ENCODE measurements around the gene SEPTIN3. TPM values are rescaled to one million over a fixed set of nuclear protein-coding genes. Genes with fewer than 3 reads are reported as not detected.
A peak's percentile ranks its signal among the peaks of the same experiment; 100 is the strongest.

Gene SEPTIN3
- total and polyA plus RNA-seq, 10 of the 15 experiments (the other 5 are each of a cell fraction or from before 2014, with no cell fraction given) = 0.05 to 3.1 (median 0.87) TPM

DNA sequence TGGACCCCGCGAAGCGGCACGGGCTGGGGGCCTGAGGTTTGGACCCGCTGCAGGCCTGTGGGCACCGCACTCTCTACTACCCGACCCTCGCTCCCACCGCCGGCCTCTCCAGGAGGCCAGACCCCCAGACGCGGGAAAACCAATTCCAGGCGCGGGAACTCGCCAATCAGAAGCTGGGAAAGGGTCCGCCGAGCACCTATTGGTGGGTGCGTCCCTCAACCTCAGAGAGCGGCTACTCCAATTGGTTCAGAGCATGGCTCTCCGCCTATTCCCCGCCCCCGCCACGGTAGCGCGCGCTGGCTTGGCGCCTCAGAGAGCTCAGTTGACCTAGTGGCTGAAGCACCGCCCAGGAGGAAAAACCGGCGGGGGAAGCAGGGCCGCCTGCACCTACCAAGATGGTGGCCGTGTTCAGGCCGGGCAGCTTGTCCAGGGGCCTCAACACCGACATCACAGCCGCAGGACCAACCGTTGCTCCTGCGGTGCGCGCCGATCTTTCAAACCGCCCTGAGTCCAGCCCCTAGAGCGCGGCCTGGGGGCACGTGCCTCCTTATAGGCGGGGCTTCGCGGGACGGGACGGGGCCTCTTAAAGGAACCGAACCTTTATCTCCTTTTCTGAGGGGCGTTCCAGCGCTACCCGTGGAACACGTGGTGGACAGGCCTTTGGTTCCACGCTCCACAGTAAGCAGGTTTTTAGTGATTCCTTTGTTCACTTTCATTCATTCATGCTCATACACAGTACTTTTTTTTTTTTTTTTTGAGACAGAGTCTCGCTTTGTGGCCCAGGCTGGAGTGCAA lies 22.4 kb upstream of the SEPTIN3 start, which contains the start of gene CENPM (continued):
- TF ChIP-seq, protein P1, sequence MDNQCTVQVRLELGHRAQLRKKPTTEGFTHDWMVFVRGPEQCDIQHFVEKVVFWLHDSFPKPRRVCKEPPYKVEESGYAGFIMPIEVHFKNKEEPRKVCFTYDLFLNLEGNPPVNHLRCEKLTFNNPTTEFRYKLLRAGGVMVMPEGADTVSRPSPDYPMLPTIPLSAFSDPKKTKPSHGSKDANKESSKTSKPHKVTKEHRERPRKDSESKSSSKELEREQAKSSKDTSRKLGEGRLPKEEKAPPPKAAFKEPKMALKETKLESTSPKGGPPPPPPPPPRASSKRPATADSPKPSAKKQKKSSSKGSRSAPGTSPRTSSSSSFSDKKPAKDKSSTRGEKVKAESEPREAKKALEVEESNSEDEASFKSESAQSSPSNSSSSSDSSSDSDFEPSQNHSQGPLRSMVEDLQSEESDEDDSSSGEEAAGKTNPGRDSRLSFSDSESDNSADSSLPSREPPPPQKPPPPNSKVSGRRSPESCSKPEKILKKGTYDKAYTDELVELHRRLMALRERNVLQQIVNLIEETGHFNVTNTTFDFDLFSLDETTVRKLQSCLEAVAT (IDR thresholded peaks at IDR 0.05) = no peak
- TF ChIP-seq EED (IDR thresholded peaks at IDR 0.05; ENCODE audit: low read depth) (peak; percentile 29; the same call in 1 of the 2 replicates), POLR2AphosphoS2 (IDR thresholded peaks at IDR 0.05; ENCODE audit: low read depth, low read length) (0 out of 2 replicates have a peak, but pooled peaks have one; percentile 55), NFYB (IDR thresholded peaks at IDR 0.05; ENCODE audit: insufficient read depth, low read depth, low read length) (peak; percentile 99), CREB1 (IDR thresholded peaks at IDR 0.05; ENCODE audit: low read depth) (peak; percentile 62; the same call in 1 of the 2 replicates), ATF7 (IDR thresholded peaks at IDR 0.05; ENCODE audit: low read depth) (0 out of 2 replicates have a peak, but pooled peaks have one; percentile 6), SP1 (IDR thresholded peaks at IDR 0.05; ENCODE audit: low read depth, low read length) (peak; percentile 98), IKZF1 (conservative IDR thresholded peaks at IDR 0.05) (0 out of 2 replicates have a peak, but pooled peaks have one; percentile 76), RCOR1 (conservative IDR thresholded peaks at IDR 0.05; ENCODE audit: low read depth, low read length) (no peak), KLF5 (IDR thresholded peaks at IDR 0.05; ENCODE audit: partially characterized antibody) (peak; percentile 66), BRCA1 (IDR thresholded peaks at IDR 0.05; ENCODE audit: low read depth, low read length) (no peak), ZNF384 (IDR thresholded peaks at IDR 0.05; ENCODE audit: borderline replicate concordance, low read depth, low read length) (0 out of 2 replicates have a peak, but pooled peaks have one; percentile 21), HDGF (IDR thresholded peaks at IDR 0.05) (peak; percentile 50; the same call in 1 of the 2 replicates), FOS (IDR thresholded peaks at IDR 0.05; ENCODE audit: borderline replicate concordance, extremely low read depth, insufficient read length) (peak; percentile 91), POLR2A (IDR thresholded peaks at IDR 0.05; ENCODE audit: low read depth, low read length) (peak; percentile 83), POU2F2 (IDR thresholded peaks at IDR 0.05; ENCODE audit: borderline replicate concordance, low read depth, low read length) (peak; percentile 69; the same call in 2 of the 3 replicates), ZSCAN29 (IDR thresholded peaks at IDR 0.05) (no peak), JUND (IDR thresholded peaks at IDR 0.05; ENCODE audit: low read depth, low read length) (0 out of 2 replicates have a peak, but pooled peaks have one; percentile 9)
- TF ChIP-seq, protein P2, sequence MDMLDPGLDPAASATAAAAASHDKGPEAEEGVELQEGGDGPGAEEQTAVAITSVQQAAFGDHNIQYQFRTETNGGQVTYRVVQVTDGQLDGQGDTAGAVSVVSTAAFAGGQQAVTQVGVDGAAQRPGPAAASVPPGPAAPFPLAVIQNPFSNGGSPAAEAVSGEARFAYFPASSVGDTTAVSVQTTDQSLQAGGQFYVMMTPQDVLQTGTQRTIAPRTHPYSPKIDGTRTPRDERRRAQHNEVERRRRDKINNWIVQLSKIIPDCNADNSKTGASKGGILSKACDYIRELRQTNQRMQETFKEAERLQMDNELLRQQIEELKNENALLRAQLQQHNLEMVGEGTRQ (IDR thresholded peaks at IDR 0.05; ENCODE audit: borderline replicate concordance, low read depth, low read length) = peak; percentile 88
- TF ChIP-seq, protein P3, sequence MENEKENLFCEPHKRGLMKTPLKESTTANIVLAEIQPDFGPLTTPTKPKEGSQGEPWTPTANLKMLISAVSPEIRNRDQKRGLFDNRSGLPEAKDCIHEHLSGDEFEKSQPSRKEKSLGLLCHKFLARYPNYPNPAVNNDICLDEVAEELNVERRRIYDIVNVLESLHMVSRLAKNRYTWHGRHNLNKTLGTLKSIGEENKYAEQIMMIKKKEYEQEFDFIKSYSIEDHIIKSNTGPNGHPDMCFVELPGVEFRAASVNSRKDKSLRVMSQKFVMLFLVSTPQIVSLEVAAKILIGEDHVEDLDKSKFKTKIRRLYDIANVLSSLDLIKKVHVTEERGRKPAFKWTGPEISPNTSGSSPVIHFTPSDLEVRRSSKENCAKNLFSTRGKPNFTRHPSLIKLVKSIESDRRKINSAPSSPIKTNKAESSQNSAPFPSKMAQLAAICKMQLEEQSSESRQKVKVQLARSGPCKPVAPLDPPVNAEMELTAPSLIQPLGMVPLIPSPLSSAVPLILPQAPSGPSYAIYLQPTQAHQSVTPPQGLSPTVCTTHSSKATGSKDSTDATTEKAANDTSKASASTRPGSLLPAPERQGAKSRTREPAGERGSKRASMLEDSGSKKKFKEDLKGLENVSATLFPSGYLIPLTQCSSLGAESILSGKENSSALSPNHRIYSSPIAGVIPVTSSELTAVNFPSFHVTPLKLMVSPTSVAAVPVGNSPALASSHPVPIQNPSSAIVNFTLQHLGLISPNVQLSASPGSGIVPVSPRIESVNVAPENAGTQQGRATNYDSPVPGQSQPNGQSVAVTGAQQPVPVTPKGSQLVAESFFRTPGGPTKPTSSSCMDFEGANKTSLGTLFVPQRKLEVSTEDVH (IDR thresholded peaks at IDR 0.05; ENCODE audit: low read depth, partially characterized antibody) = peak; percentile 98
- TF ChIP-seq, protein P4, sequence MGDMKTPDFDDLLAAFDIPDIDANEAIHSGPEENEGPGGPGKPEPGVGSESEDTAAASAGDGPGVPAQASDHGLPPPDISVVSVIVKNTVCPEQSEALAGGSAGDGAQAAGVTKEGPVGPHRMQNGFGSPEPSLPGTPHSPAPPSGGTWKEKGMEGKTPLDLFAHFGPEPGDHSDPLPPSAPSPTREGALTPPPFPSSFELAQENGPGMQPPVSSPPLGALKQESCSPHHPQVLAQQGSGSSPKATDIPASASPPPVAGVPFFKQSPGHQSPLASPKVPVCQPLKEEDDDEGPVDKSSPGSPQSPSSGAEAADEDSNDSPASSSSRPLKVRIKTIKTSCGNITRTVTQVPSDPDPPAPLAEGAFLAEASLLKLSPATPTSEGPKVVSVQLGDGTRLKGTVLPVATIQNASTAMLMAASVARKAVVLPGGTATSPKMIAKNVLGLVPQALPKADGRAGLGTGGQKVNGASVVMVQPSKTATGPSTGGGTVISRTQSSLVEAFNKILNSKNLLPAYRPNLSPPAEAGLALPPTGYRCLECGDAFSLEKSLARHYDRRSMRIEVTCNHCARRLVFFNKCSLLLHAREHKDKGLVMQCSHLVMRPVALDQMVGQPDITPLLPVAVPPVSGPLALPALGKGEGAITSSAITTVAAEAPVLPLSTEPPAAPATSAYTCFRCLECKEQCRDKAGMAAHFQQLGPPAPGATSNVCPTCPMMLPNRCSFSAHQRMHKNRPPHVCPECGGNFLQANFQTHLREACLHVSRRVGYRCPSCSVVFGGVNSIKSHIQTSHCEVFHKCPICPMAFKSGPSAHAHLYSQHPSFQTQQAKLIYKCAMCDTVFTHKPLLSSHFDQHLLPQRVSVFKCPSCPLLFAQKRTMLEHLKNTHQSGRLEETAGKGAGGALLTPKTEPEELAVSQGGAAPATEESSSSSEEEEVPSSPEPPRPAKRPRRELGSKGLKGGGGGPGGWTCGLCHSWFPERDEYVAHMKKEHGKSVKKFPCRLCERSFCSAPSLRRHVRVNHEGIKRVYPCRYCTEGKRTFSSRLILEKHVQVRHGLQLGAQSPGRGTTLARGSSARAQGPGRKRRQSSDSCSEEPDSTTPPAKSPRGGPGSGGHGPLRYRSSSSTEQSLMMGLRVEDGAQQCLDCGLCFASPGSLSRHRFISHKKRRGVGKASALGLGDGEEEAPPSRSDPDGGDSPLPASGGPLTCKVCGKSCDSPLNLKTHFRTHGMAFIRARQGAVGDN (IDR thresholded peaks at IDR 0.05) = peak; percentile 70

Data from GM12878 (cell line).